BLaER1 (cell line): Measurements from ENCODE around the gene PTOV1.

Experiments
- H3K27ac ChIP-seq: shearing (Covaris generic); formaldehyde crosslinking; 2 replicates; pipeline ENCODE4 v1.8.1; 2022
- H3K27me3 ChIP-seq: shearing (Covaris generic); formaldehyde crosslinking; 2 replicates; pipeline ENCODE4 v1.8.1; 2022
- H3K36me3 ChIP-seq: shearing (Covaris generic); formaldehyde crosslinking; 2 replicates; pipeline ENCODE4 v1.8.1; 2022
- H3K4me1 ChIP-seq: shearing (Covaris generic); formaldehyde crosslinking; 2 replicates; pipeline ENCODE4 v1.8.1; 2022
- H3K4me2 ChIP-seq: shearing (Covaris generic); formaldehyde crosslinking; 2 replicates; pipeline ENCODE4 v1.8.1; 2022
- H3K4me3 ChIP-seq: shearing (Covaris generic); formaldehyde crosslinking; 2 replicates; pipeline ENCODE4 v1.8.1; 2022
- H3K9ac ChIP-seq: shearing (Covaris generic); formaldehyde crosslinking; 2 replicates; pipeline ENCODE4 v1.8.1; 2022
- H3K9me3 ChIP-seq: shearing (Covaris generic); formaldehyde crosslinking; 2 replicates; pipeline ENCODE4 v1.8.1; 2022
- H4K20me1 ChIP-seq: shearing (Covaris generic); formaldehyde crosslinking; 2 replicates; pipeline ENCODE4 v1.8.1; 2022
- Cebpa-rat ChIP-seq: shearing (Covaris generic); IDR thresholded peaks from 2 replicates; pipeline ENCODE4 v1.8.1; 2022

PTOV1 gene

GRCh38 chr19:49850221-49850486 lies 805 bp upstream of the PTOV1 start:
- peaks cover 35% of the 10 kb centered on the region for H4K20me1 ChIP-seq
- H3K4me3 ChIP-seq = peak overlapping the region; percentile 94
- peak overlapping the region; percentile 88 for H3K4me2 ChIP-seq
- H3K9ac ChIP-seq = peak overlapping the region; percentile 95; the same call in 1 of the 2 replicates
- H3K36me3 ChIP-seq = peaks cover 18% of the 10 kb centered on the region
- TF ChIP-seq Cebpa-rat = no peak
- peaks cover 8% of the 10 kb centered on the region; the same call in 1 of the 2 replicates for H3K9me3 ChIP-seq
- no peak overlapping the region for H3K27ac ChIP-seq
- no peaks in the 10 kb centered on the region for H3K27me3 ChIP-seq
- H3K4me1 ChIP-seq = peaks cover 45% of the 10 kb centered on the region

- Histone ChIP-seq H3K9me3 (peaks cover 8% of the 10 kb centered on the region; the same call in 1 of the 2 replicates), H3K36me3 (peaks cover 33% of the 10 kb centered on the region), H3K27ac (peak overlapping the region; percentile 95), H4K20me1 (peaks cover 50% of the 10 kb centered on the region), H3K4me1 (peaks cover 45% of the 10 kb centered on the region), H3K4me2 (peak overlapping the region; percentile 99), H3K4me3 (peak overlapping the region; percentile 94), H3K27me3 (no peaks in the 10 kb centered on the region), H3K9ac (peak overlapping the region; percentile 95)
- TF ChIP-seq Cebpa-rat = no peak
Measured at GRCh38 chr19:49851456-49852259, 699 bp downstream of the PTOV1 start.

GRCh38 chr19:49852631-49853126 lies 1.7 kb downstream of the PTOV1 start:
- Histone ChIP-seq H3K27ac (no peak overlapping the region), H4K20me1 (peaks cover 60% of the 10 kb centered on the region), H3K36me3 (peaks cover 44% of the 10 kb centered on the region), H3K9ac (peak overlapping the region; percentile 95; the same call in 1 of the 2 replicates), H3K4me3 (peak overlapping the region; percentile 94), H3K4me1 (peaks cover 45% of the 10 kb centered on the region), H3K4me2 (peak overlapping the region; percentile 99), H3K27me3 (no peaks in the 10 kb centered on the region), H3K9me3 (peaks cover 8% of the 10 kb centered on the region; the same call in 1 of the 2 replicates)
- TF ChIP-seq Cebpa-rat = no peak

GRCh38 chr19:49853852-49854377 lies 3.0 kb downstream of the PTOV1 start:
- TF ChIP-seq Cebpa-rat = no peak
- Histone ChIP-seq H3K36me3 (peaks cover 56% of the 10 kb centered on the region), H3K9me3 (peaks cover 6% of the 10 kb centered on the region; the same call in 1 of the 2 replicates), H3K4me1 (peaks cover 37% of the 10 kb centered on the region), H3K4me2 (peak overlapping the region; percentile 99), H3K4me3 (no peak overlapping the region), H4K20me1 (peaks cover 73% of the 10 kb centered on the region), H3K27ac (peak overlapping the region; percentile 27; the same call in 1 of the 2 replicates), H3K27me3 (no peaks in the 10 kb centered on the region), H3K9ac (peak overlapping the region; percentile 24; the same call in 1 of the 2 replicates)

- Histone ChIP-seq H3K4me3 (no peak overlapping the region), H3K9ac (0 out of 2 replicates have a peak overlapping the region, but pooled peaks have one; percentile 24), H3K4me2 (peak overlapping the region; percentile 99), H3K4me1 (peaks cover 33% of the 10 kb centered on the region), H3K36me3 (peaks cover 57% of the 10 kb centered on the region), H3K27me3 (no peaks in the 10 kb centered on the region), H3K27ac (peak overlapping the region; percentile 49; the same call in 1 of the 2 replicates), H3K9me3 (no peaks in the 10 kb centered on the region), H4K20me1 (peaks cover 80% of the 10 kb centered on the region)
- no peak for TF ChIP-seq Cebpa-rat
Measured at GRCh38 chr19:49854378-49855263, 3.7 kb downstream of the PTOV1 start.

GRCh38 chr19:49855277-49855675 lies 4.3 kb downstream of the PTOV1 start:
- Histone ChIP-seq H3K9ac (no peak overlapping the region), H3K27ac (peak overlapping the region; percentile 49; the same call in 1 of the 2 replicates), H3K27me3 (no peaks in the 10 kb centered on the region), H3K4me2 (no peak overlapping the region), H3K4me1 (peaks cover 28% of the 10 kb centered on the region), H3K36me3 (peaks cover 64% of the 10 kb centered on the region), H4K20me1 (peaks cover 86% of the 10 kb centered on the region), H3K9me3 (no peaks in the 10 kb centered on the region), H3K4me3 (no peak overlapping the region)
- no peak for TF ChIP-seq Cebpa-rat

GRCh38 chr19:49855676-49856573 lies 5.0 kb downstream of the PTOV1 start:
- no peaks in the 10 kb centered on the region for H3K27me3 ChIP-seq
- no peak for TF ChIP-seq Cebpa-rat
- H3K27ac ChIP-seq = no peak overlapping the region
- H3K36me3 ChIP-seq = peaks cover 70% of the 10 kb centered on the region
- peaks cover 28% of the 10 kb centered on the region for H3K4me1 ChIP-seq
- H3K4me3 ChIP-seq = no peak overlapping the region
- no peak overlapping the region for H3K9ac ChIP-seq
- peaks cover 93% of the 10 kb centered on the region for H4K20me1 ChIP-seq
- no peak overlapping the region for H3K4me2 ChIP-seq
- no peaks in the 10 kb centered on the region for H3K9me3 ChIP-seq

- peaks cover 96% of the 10 kb centered on the region for H4K20me1 ChIP-seq
- H3K27me3 ChIP-seq = no peaks in the 10 kb centered on the region
- no peak overlapping the region for H3K9ac ChIP-seq
- H3K4me2 ChIP-seq = no peak overlapping the region
- TF ChIP-seq Cebpa-rat = no peak
- peaks cover 28% of the 10 kb centered on the region for H3K4me1 ChIP-seq
- no peak overlapping the region for H3K27ac ChIP-seq
- H3K36me3 ChIP-seq = peaks cover 76% of the 10 kb centered on the region
- no peaks in the 10 kb centered on the region for H3K9me3 ChIP-seq
- no peak overlapping the region for H3K4me3 ChIP-seq
Measured at GRCh38 chr19:49856574-49857021, 5.6 kb downstream of the PTOV1 start.
